Umbilical cord (tissue), 2 donors: ENCODE data around the gene CLTB. TPM values are rescaled to one million over a fixed set of nuclear protein-coding genes. Genes with fewer than 3 reads are reported as not detected.
A peak's percentile ranks its signal among the peaks of the same experiment; 100 is the strongest.
"Not testable (repeated sequence)": the region's sequence is repeated elsewhere in the genome, so short reads cannot be mapped to it uniquely, and the experiment has no call there.

ENCODE experiments used
- DNase-seq: peaks from one replicate; pipeline ENCODE4 v3.0.0-alpha.2; 2015; ENCODE audit warnings: low spot score
- total RNA-seq: library from RNA; depleted of rRNA; stranded (reverse); fragments of >200 nt; gene quantifications from one replicate; pipeline ENCODE4 v1.2.3, GENCODE V29; 2014; ENCODE audit warnings: low replicate concordance; ENCODE audit not compliant: insufficient read depth

Gene CLTB, protein sequence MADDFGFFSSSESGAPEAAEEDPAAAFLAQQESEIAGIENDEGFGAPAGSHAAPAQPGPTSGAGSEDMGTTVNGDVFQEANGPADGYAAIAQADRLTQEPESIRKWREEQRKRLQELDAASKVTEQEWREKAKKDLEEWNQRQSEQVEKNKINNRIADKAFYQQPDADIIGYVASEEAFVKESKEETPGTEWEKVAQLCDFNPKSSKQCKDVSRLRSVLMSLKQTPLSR
- total RNA-seq, result 108 TPM

DNA sequence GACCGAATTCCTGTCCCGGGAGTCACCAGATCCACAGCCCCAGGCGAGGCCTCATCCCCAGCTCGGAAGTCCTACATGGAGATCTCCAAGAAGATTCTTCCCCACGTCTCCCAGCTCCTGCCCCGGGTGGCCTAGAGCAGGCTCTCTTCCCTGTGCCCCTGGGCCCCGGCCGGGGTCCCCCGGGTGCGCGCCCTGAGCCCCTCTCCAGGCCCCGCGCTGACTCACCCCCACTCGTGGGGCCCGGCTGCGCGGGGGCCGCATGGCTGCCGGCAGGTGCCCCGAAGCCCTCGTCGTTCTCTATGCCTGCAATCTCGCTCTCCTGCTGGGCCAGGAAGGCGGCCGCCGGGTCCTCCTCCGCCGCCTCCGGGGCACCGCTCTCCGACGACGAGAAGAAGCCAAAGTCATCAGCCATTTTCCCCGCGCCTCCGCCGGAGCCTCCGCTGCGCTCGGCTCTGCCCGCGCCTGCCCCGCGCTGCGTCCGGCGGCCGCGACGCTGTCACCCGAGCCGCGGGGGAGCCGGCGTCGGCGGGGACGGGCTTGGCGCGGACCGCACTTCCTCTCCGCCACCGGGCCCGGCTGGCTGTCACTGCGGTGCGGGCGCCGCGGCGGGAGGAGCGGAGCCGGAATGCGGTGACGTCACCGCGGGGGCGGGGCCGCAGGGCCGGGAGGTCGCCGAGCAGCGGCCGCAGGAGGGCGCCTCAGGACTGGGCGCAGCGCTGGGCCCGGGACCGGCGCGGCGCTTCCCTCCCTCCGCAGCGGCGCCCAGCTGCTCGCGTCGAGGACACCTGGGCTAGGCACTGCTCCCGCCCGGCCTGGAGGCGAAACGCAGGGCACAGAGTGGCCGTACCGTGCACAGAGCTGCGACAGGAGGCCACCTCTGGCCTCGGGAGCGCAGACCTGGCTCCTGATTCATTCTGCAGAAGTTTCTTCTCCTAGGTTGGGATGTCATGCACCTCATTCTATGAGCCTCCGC is at the start of gene CLTB:
Gene CLTB, minus strand, starts transcription at position 588 of the 973 bp plus-strand sequence. Its CDS starts 176 bp downstream, at position 412.
- peak; percentile 83 for DNase-seq

DNA sequence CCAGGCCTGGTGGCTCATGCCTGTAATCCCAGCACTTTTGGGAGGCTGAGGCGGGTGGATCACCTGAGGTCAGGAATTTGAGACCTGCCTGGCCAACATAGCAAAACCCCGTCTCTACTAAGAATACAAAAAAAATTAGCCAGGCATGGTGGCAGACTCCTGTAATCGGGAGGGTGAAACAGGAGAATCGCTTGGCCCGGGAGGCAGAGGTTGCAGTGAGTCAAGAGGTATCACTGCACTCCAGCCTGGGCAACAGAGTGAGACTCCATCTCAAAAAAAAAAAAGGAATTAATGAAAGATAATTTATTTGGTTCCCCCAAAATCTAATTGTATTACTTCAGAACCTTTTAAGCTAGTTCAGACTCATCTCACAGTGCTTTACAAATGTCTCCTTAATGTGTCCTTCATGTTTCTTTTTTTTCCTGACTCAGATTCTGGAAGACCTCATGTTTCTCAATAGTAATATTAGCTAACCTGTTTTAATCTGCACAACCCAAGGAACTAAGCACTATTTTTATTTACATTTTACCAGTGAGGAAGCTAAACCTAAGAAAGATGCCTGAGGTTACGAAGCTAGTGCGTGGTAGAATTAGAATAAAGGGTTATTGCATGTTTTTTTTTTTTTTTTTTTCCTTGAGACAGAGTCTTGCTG is 46.9 kb upstream of the CLTB start:
- DNase-seq, result no peak

DNA sequence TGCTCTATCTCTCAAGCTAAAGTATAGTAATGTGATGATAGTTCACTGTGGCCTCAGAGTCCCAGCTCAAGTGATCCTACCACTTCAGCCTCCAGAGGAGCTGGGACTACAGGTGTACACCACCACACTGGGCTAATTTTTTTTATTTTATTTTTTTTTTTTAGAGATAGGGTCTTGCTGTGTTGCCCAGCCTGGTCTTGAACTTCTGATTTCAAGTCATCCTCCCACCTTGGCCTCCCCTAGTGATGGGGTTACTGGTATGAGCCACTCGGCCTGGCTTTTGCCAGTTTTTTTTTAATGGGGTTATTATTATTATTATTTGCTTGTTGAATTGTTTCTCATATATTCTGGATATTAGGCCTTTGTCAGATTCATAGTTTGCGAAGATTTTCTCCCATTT is 45.0 kb upstream of the CLTB start:
- no peak for DNase-seq

DNA sequence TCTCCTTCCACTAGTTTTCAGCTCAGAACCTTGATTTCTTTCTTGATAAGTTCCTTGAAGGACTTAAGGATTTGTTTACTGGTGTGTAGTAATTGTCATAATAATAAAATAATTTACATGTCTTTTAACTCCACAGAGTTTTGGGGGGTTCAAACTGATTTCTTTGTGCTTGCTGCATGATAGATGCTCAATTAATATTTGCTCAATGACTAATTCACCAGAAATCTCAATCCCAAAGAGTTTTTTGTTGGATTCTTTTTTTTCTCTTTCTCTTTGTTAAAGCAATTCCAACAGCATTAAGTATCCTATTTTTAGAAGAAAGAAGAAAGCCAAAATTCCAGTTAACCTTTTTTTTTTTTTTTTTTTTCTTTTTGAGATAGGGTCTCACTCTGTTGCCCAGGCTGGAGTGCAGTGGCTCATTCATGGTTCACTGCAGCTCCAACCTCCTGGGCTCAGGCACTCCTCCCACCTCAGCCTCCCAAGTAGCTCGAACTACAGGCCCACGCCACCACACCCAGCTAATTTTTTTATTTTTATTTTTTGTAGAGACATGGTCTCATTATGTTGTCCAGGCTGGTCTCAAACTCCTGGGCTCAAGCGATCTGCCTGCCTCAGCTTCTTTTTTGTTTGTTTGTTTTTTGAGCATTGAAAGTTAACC is 42.7 kb upstream of the CLTB start:
- no peak for DNase-seq

DNA sequence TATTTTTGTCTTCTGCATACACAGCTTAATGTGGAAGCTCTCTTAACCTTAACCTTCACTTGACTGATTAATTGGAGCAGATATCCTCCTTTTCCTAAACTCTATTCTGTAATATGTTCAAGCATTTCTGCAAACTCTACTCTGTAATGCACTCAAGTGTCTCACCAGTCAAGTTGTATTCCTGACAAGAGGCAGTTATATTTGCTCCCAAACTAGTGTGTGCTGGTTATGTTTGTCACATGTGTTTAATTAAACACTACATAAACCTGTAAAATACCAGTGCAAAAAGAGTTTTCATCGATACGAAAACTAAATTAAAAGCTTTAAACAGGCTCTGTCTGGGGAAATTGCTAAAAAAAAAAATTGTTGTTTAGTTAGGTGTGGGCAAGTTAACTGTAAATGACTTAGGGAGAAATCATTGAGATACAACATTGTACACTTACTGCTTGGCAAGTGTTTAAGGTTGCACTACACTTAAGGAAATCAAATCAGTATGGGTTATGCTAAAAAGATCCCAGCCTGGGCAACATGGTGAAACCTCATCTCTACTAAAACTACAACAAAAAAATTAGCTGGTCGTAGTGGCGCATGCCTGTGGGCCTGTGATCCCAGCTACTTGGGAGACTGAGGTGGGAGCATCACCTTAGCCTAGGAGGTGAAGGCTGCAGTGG is 38.5 kb upstream of the CLTB start:
- DNase-seq, result no peak

DNA sequence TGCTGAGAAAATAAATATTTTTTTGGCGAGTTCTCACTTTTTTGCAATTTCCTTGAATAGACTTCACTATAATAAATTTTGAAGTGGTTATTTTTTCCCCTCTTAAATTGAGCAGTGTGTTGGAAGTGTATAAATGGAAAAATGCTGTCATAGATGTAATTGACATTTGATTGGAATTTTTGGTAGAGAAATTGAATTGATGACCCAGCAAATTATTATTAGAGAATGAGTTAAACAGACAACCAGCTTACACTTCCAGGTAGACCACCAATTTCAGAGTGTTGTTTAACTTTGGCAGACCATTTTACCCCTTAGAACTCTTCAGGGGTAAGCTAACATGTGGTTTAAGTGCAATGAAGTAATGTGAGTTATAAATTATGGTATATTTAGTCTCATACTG is 33.7 kb upstream of the CLTB start:
- DNase-seq, result no peak

DNA sequence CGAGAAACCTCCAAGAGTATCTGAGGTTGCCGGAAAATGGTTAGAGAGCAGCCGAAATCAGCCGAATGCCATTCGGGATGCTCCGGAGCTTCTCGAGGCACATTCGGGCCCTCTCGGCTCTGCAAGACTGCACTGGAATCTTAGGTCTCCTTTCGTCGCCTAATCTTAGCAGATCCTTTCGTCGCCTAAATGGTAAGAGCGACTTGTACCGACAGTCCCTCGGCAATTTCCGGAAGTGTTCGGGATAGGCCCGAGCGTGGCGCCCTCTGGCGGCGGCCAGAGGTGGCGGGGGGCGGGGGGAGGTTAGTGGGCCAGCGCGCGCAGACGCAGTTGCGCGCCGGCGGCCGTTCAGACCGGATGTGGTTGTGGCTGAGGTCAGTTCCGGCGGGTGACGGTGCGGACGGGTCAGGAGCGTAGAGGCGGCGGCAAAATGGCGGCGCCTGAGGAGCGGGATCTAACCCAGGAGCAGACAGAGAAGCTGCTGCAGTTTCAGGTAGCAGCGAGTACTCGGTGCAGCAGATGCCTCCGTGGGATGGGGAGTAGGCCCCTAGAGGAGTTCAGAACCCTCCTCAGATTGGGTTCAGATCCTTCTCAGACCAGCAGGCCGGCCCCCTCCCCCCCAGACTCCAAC is 31.8 kb upstream of the CLTB start, which contains the start of gene FAF2:
Gene FAF2, plus strand, starts transcription at position 408 of the 631 bp plus-strand sequence. Its CDS starts 23 bp downstream, at position 431.
- DNase-seq, result peak; percentile 99

DNA sequence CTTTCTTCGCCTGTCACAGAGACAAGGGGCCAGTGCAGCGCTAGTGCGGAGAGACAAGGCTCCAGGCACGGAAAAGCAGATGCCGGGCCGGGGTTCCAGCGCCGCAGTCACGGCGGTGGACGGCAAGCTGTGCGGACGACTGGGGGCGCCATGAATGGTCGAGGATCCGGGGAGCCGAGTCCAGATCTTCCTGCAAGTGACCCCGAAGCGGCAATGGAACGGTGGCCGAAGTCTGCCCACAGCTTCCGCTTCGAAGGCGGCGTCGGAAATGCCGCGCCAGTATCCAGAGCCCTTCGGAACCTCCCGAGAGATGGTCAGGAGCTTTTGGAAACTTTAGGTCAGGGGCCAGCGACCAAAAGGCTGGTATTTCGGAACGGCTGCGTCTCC is 31.2 kb upstream of the CLTB start:
- DNase-seq, result no peak

DNA sequence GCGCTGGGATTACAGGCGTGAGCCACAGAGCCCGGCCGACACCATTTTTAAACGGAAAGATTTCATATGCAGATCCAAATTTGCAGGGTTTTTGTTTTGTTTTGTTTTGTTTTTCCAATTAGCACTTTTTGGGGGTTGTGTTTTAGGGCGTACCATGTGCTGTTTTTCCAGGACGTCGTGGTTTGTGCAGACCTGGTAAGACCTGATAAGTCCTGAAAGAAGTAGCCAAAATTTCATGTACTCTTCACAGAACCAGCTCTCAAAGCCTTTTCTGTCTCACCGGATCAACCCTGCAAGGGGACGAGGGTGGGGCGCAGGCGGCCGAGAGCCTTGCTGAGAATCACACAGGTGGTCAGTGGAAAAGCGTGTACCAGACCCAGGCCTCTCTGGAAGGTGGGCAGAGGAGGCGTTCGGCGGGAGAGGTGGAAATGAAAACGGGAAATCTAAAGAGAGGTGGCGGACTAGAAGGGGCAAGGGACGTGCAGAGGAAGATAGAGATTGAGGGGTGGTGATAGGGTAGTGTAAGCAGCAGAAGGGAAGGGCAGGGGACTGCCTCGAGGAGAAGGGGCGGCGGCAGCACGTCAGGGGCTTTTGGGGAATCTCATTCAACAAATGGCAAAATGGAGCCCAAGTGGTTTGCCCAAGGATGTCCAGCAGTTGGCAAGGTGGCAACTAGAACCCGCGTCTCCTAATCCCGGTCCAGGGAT is 30.7 kb upstream of the CLTB start:
- peak; percentile 9 for DNase-seq

DNA sequence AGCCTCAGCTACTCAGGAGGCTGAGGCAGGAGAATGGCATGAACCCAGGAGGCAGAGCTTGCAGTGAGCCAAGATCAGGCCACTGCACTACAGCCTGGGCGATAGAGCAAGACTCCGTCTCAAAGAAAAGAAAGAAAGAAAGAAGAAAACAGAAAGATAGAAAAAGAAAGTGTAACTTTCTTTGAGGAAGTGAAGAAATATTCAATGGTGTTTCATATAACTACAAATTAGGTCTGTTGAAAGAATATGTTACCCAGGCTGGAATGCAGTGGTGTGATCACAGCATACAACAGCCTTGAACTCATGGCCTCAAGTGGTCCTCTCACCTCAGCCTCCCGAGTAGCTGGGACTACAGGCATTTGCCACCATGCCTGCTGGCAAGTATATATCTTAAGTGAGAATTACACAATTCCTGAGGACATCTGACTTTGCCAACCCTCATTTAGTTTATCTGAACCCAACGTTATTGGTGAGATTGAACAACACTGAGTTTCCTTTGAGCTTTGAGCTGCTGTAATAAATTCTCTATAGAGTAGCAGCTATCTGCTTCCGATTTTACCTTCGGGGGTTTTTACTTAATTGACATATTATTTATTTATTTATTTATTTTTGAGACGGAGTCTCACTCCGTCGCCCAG is 29.8 kb upstream of the CLTB start:
- no peak for DNase-seq

DNA sequence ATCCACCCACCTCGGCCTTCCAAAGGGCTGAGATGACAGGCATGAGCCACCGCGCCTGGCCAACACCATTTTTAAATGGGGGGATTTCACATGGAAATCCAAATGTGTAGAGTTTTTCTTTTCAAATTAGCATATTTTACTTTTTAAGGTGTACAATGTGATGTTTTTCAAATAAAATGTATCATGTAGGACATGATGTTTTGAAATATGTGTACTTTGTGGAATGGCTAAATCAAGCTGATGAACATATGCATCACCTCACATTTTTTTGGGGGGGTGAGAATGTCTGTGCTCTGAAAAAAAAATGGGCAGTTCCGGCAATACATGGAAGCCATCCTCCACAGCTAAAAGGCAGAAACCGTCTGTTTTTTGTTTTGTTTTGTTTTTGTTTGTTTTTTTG is 28.4 kb upstream of the CLTB start:
- no peak for DNase-seq

DNA sequence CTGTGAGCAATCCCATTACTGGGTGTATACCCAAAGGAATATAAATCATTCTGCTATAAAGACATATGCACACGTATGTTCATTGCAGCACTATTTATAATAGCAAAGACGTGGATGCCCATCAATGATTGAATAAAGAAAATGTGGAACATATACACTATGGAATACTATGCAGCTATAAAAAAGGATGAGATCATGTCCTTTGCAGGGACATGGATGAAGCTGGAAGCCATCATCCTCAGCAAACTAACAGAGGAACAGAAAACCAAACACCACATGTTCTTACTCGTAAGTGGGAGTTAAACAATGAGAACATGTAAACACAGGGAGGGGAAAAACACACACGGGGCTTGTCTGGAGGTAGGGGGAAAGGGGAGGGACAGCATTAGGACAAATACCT is 26.6 kb upstream of the CLTB start:
- DNase-seq, result not testable (repeated sequence)

DNA sequence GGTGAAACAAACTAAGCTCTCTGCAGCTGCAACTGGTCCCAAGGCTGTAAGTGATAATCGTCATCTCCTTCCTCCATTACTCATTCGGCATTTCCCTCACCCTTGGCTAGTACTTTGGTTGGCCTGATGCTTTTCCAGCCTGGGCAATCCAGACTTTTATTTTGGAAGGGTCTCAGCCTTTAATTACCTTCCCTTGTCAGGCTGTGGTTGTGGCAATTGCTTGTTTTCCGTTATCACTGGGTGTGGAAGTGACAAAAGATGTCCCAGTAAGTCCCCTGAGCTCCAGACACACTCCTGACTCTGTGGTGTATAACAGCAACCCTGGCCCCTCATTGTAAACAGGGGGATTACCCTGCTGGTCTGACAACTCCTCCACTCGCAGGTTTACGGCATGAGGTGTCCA is 25.6 kb upstream of the CLTB start:
- DNase-seq, result no peak

DNA sequence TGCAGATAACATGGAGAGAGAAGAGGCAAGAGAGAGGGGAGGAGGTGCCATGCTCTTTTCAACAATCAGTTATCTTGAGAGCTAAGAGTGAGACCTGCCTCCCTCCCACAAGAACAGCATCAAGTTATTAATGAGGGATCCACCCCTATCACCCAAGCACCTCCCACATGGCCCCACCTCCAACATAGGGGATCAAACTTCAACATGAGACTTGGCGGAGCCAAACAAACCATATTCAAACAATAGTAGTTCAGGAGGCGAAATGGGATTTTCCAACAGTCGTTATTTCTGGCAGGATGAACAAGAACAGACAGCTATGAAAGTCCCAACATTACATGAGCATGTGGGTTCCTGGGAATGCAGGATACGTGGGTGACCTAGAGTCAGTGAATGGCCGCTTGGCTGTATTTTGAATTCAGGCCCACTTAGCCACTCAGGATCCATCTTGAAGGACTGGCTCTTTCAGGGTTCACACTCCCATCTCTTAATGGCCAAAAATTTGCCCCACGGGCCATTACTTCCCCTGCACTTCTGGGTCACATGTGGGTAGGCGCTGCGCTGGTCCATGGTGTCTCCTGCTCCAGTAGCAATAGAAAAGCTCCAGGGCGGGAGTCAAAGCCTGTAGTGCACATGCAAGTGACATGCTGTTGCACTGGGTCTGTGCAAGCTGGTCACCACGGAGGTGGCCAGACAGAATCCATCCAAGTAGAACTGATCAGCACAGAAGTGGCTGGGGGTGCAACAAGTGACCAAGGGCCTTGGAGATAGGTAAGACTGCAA is 24.8 kb upstream of the CLTB start:
- no peak for DNase-seq

DNA sequence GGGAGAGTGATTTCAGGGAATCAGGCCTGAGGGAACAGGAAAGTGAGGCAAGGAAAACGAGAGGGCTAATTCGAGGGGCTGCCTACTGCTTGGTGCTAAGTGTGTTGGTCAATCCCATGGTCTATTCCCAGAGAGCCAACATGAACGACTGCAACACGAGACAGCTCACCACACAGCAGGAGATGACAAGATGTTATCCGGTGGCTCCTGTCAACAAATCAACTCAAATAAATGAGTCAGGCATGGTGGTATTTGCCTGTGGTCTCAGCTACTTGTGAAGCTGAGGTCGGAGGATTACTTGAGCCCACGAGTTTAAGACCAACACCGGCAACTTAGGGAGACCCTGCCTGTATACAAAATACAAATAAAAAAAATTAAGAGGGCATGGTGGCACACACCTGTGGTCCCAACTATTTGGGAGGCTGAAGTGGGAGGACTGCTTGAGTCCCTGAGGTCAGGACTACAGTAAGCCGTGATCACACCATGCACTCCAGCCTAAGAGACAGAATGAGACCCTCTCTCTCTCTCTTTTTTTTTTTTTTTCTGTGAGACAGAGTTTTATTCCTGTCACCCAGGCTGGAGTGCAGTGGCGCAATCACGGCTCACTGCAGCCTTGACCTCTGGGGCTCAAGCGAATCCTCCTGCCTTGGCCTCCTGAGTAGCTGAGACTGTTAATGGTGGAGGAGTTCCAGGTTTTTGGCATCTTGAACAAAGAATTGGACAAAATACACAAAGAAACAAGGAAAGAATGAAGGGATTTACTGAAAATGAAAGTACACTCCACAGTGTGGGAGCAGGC is 22.8 kb upstream of the CLTB start:
- DNase-seq, result no peak

DNA sequence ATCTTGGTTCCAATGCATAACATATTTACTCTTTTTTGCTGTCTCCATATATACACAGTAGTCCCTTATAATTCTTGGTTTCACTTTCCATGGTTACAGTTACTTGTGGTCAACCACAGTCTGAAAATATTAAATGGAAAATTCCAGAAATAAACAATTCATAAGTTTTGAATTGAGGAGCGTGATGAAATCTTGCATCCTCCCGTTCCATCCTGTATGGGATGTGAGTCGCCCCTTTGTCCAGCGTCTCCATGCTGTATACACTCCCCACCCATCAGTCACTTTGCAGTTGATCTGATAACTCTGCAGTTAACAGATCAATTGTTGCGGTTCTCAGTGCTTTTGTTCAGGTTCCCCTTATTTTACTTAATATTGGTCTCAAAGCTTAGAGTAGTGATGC is 20.3 kb upstream of the CLTB start:
- no peak for DNase-seq

DNA sequence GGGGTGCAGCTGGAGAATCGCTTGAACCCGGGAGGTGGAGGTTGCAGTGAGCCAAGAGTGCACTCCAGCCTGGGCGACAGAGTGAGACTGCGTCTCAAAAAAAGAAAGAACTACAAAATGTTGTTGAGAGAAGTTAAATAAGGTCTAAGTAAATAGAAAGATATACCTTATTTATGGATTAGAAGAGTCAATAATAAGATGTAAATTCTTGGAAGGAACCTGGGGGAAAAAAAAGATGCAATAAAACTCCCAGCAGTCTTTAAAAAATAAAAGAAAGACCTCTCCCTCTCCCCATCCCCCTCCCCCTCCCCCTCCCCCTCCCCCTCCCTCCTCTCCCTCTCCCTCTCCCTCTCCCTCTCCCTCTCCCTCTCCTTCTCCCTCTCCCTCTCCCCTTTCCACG is 16.4 kb upstream of the CLTB start:
- no peak for DNase-seq

DNA sequence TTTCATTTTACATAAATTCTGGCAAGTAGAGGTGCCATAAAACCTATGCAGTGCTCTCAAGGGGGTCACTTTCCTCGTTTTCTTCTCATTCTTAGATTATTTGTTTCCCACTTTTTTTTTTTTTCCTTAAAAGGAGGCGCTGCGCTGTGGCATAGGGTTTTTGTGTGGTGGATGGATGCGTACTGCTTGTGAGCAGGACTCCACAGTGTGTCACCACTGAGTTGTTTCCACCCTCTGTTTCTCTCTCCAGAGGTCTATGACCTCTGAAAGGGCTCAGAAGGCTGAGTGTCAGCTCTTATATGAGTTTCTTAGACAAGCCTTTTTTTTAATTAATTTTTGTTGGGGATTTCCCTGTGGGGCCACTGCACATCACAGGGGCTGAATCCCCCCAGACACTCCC is 13.6 kb upstream of the CLTB start:
- DNase-seq, result no peak
